Liver (tissue), 9 donors: ENCODE data around the gene PTK6. TPM values are rescaled to one million over a fixed set of nuclear protein-coding genes. Genes with fewer than 3 reads are reported as not detected.

Experiments used
- DNase-seq: peaks from one replicate; pipeline ENCODE4 v3.0.0-alpha.2; 2017; ENCODE audit warnings: low spot score
- H3K27ac ChIP-seq, 2 donors: one replicate each; pipeline ENCODE4 v1.7.0; 2013; ENCODE audit warnings: inconsistent platforms in 2 of 2, low read length in 2 of 2, control low read depth in 1 of 2, low read depth in 1 of 2, mild to moderate bottlenecking in 1 of 2
- H3K27me3 ChIP-seq, 4 donors: one replicate each; pipeline versions ENCODE4 v1.6.1 to v1.7.0; 2013; ENCODE audit warnings: low read length in 3 of 4, inconsistent platforms in 1 of 4, mild to moderate bottlenecking in 1 of 4, moderate library complexity in 1 of 4; ENCODE audit not compliant: control insufficient read depth in 4 of 4, insufficient read depth in 4 of 4
- H3K36me3 ChIP-seq, 4 donors: one replicate each; pipeline versions ENCODE4 v1.6.1 to v1.7.0; 2013; ENCODE audit warnings: low read length in 3 of 4, mild to moderate bottlenecking in 3 of 4, low read depth in 1 of 4, moderate library complexity in 1 of 4; ENCODE audit not compliant: control insufficient read depth in 4 of 4, insufficient read depth in 3 of 4
- H3K4me1 ChIP-seq, 4 donors: one replicate each; pipeline versions ENCODE4 v1.6.1 to v1.7.0; 2013; ENCODE audit warnings: low read length in 3 of 4, mild to moderate bottlenecking in 3 of 4, moderate library complexity in 1 of 4; ENCODE audit not compliant: control insufficient read depth in 4 of 4, insufficient read depth in 4 of 4
- H3K4me3 ChIP-seq, 3 donors: one replicate each; pipeline versions ENCODE4 v1.6.1 to v1.7.0; 2013; ENCODE audit warnings: low read length in 3 of 3, control low read depth in 1 of 3, low read depth in 1 of 3, mild to moderate bottlenecking in 1 of 3
- H3K9ac ChIP-seq, 2 donors: one replicate each; pipeline ENCODE4 v1.7.0; 2013; ENCODE audit warnings: low read length in 2 of 2, mild to moderate bottlenecking in 2 of 2, moderate library complexity in 2 of 2, control low read depth in 1 of 2, low read depth in 1 of 2
- H3K9me3 ChIP-seq, 4 donors: one replicate each; pipeline versions ENCODE4 v1.6.1 to v1.7.0; 2013; ENCODE audit warnings: low read length in 3 of 4; ENCODE audit not compliant: control insufficient read depth in 4 of 4
- EGR1 ChIP-seq, 2 donors: IDR thresholded peaks; 2 replicates each; pipeline ENCODE4 v1.6.1; 2016 to 2018; ENCODE audit warnings: antibody characterized with exemption in 2 of 2, low read depth in 2 of 2
- FOXA2 ChIP-seq: IDR thresholded peaks from 2 replicates; pipeline ENCODE4 v1.6.1; 2016; ENCODE audit warnings: antibody characterized with exemption
- HNF4G ChIP-seq: IDR thresholded peaks from 2 replicates; pipeline ENCODE4 v1.6.1; 2016; ENCODE audit warnings: antibody characterized with exemption
- NR2F2 ChIP-seq: IDR thresholded peaks from 2 replicates; pipeline ENCODE4 v1.6.1; 2016; ENCODE audit warnings: antibody characterized with exemption
- RAD21 ChIP-seq, 2 donors: IDR thresholded peaks; 2 replicates each; pipeline ENCODE4 v1.6.1; 2016; ENCODE audit warnings: antibody characterized with exemption in 2 of 2, mild to moderate bottlenecking in 2 of 2
- RXRA ChIP-seq, 2 donors: IDR thresholded peaks; 2 replicates each; pipeline ENCODE4 v1.6.1; 2017 to 2018; ENCODE audit warnings: antibody characterized with exemption in 2 of 2, mild to moderate bottlenecking in 1 of 2
- SP1 ChIP-seq: IDR thresholded peaks from 2 replicates; pipeline ENCODE4 v1.6.1; 2018; ENCODE audit warnings: antibody characterized with exemption, mild to moderate bottlenecking
- TAF1 ChIP-seq: conservative IDR thresholded peaks from 2 replicates; pipeline ENCODE4 v1.6.1; 2016; ENCODE audit warnings: antibody characterized with exemption, mild to moderate bottlenecking
- WGBS: extraction: QIAGEN DNeasy Blood & Tissue Kit; methylation state at CpG from one replicate; pipeline ENCODE4 v1.1.7; 2013; 5-methylcytosine and 5-hydroxymethylcytosine counted together
- polyA plus RNA-seq, 2 donors: library from polyadenylated mRNA; stranded (reverse) in 1 of 2; unstranded in 1 of 2; fragments of 200-250 nt in 1 of 2; fragments of >200 nt in 1 of 2; fragmentation: Nextera tagmentation in 1 of 2; extraction: Ambion mirVana in 1 of 2; gene quantifications; one replicate each; pipeline versions ENCODE4 v1.2.1 to v1.2.3, GENCODE V29; 2013 to 2015
- total RNA-seq, 2 donors: library from RNA; depleted of rRNA; stranded (reverse); fragments of >200 nt; gene quantifications; one replicate each; pipeline ENCODE4 v1.2.3, GENCODE V29; 2014
- TF ChIP-seq, protein P1 (sequence below): fragments of 150-350 bp; IDR thresholded peaks from 2 replicates; pipeline ENCODE4 v1.5.1; 2017; ENCODE audit warnings: improper control_type of control experiment, low read depth, low read length; ENCODE audit not compliant: missing input control
- TF ChIP-seq, protein P2 (sequence below): IDR thresholded peaks from 2 replicates; pipeline ENCODE4 v1.6.1; 2016; ENCODE audit warnings: antibody characterized with exemption, mild to moderate bottlenecking
- TF ChIP-seq, protein P3 (sequence below): IDR thresholded peaks from 2 replicates; pipeline ENCODE4 v1.6.1; 2016; ENCODE audit warnings: antibody characterized with exemption
- TF ChIP-seq, protein P4 (sequence below): IDR thresholded peaks from 2 replicates; pipeline ENCODE4 v1.6.1; 2016; ENCODE audit warnings: antibody characterized with exemption
- donor health status: healthy.
- donor health status: healthy.
- donor health status: healthy.
- donor health status: healthy.
- donor health status: healthy.

The PTK6 gene
- total and polyA plus RNA-seq, 4 donors: 0.05 to 1.2 (median 0.23) TPM

DNA sequence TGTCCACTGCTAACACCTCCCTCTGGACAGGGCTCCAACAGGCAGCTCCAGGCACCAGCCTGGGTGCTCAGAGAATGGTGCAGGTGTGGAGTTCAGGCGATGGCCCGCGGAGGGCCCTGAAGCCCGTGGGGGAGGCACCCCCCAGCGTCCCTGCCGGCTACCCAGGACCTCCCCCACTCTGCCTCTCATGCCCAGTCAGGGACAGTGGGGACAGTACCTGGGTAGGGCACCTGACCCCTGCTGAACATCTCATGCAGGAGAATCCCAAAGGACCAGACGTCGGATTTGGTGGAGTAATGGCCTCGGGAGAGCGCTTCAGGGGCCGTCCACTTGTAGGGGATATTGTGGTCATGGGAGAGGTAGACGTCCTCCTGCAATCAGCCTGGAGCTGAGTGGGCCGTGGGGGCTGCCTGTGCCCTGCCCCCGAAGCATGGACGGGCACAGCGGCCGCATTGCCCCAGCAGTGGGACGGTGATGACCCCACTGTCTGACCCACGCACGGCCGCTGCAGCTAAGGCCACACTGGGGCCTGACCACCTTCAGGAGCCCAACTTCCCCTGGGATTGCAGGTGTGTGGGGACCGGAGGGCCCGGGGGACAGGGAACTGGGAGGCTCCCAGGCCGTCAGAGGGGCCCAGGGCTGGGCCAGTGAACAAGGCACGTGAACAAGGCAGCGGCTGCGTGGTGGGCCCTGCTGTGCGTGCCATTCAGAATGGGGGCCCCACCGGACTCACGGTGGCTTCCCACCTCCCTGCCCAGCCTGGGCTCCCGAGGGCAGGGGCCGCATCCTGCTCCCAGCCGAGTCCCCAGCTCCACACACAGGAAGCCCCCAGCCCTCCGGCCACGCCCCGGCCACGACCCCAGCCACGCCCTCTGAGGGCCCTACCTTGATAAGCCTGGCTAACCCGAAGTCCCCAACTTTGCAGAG lies 7.1 kb downstream of the PTK6 start:
- Histone ChIP-seq H3K9ac (no peak overlapping the region), H3K9me3 (no peaks in the 10 kb centered on the region), H3K36me3 (no peaks in the 10 kb centered on the region), H3K4me1 (peaks cover 2 to 8% (median 6%) of the 10 kb centered on the region in 4 donors), H3K27me3 (no peaks in the 10 kb centered on the region), H3K4me3 (no peak overlapping the region), H3K27ac (no peak overlapping the region)
- DNase-seq: no peak
- 87% methylated on average over 39 of the region's 39 CpGs for WGBS
- TF ChIP-seq EGR1 (IDR thresholded peaks at IDR 0.05; ENCODE audit: low read depth in 2 of 2) (no peak), RXRA (IDR thresholded peaks at IDR 0.05) (no peak), HNF4G (no peak), NR2F2 (no peak)

DNA sequence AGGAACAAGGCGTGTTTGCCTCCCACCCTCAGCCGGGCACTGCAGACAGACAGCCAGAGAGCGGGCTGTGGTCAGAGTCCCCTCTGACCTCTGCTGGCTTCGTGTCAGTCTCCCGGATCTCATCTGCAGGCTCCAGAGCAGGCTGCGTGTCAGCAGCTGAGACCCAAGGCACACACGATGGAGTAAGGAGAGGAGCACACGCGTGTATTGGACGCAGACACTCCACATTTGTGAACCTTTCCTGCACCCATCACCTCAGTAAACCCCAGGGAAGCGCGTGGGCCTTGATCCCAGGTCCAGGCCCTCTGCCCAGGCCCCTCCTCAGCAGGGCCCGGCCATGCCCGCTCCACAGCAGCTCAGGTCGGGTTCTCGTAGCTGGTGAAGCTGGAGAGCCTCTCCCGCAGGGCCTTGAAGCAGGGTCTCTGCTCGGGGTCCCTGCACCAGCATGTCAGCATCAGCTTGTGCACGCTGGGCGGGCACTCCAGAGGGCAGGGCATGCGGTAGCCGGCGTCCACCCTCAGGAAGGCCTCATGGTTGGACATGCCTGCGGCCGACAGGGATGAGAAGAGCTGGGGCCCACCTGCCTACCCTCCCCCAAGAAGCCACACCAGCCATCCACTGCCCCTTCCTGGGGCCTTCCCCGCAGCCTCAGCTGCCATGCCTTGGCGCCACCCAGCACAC lies 7.9 kb downstream of the PTK6 start:
- WGBS: 88% methylated on average over 27 of the region's 27 CpGs
- H3K4me3 ChIP-seq: no peak overlapping the region
- no peaks in the 10 kb centered on the region for H3K36me3 ChIP-seq
- no peak overlapping the region for H3K27ac ChIP-seq
- no peak for DNase-seq
- H3K9me3 ChIP-seq: no peaks in the 10 kb centered on the region
- peaks cover 0 to 2% (median 0%) of the 10 kb centered on the region in 4 donors for H3K4me1 ChIP-seq
- TF ChIP-seq, protein P1, sequence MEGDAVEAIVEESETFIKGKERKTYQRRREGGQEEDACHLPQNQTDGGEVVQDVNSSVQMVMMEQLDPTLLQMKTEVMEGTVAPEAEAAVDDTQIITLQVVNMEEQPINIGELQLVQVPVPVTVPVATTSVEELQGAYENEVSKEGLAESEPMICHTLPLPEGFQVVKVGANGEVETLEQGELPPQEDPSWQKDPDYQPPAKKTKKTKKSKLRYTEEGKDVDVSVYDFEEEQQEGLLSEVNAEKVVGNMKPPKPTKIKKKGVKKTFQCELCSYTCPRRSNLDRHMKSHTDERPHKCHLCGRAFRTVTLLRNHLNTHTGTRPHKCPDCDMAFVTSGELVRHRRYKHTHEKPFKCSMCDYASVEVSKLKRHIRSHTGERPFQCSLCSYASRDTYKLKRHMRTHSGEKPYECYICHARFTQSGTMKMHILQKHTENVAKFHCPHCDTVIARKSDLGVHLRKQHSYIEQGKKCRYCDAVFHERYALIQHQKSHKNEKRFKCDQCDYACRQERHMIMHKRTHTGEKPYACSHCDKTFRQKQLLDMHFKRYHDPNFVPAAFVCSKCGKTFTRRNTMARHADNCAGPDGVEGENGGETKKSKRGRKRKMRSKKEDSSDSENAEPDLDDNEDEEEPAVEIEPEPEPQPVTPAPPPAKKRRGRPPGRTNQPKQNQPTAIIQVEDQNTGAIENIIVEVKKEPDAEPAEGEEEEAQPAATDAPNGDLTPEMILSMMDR: no peak
- TF ChIP-seq, protein P2, sequence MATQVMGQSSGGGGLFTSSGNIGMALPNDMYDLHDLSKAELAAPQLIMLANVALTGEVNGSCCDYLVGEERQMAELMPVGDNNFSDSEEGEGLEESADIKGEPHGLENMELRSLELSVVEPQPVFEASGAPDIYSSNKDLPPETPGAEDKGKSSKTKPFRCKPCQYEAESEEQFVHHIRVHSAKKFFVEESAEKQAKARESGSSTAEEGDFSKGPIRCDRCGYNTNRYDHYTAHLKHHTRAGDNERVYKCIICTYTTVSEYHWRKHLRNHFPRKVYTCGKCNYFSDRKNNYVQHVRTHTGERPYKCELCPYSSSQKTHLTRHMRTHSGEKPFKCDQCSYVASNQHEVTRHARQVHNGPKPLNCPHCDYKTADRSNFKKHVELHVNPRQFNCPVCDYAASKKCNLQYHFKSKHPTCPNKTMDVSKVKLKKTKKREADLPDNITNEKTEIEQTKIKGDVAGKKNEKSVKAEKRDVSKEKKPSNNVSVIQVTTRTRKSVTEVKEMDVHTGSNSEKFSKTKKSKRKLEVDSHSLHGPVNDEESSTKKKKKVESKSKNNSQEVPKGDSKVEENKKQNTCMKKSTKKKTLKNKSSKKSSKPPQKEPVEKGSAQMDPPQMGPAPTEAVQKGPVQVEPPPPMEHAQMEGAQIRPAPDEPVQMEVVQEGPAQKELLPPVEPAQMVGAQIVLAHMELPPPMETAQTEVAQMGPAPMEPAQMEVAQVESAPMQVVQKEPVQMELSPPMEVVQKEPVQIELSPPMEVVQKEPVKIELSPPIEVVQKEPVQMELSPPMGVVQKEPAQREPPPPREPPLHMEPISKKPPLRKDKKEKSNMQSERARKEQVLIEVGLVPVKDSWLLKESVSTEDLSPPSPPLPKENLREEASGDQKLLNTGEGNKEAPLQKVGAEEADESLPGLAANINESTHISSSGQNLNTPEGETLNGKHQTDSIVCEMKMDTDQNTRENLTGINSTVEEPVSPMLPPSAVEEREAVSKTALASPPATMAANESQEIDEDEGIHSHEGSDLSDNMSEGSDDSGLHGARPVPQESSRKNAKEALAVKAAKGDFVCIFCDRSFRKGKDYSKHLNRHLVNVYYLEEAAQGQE: no peak
- TF ChIP-seq TAF1 (no peak), NR2F2 (no peak), RXRA (IDR thresholded peaks at IDR 0.05) (no peak), RAD21 (IDR thresholded peaks at IDR 0.05) (no peak), FOXA2 (no peak), EGR1 (IDR thresholded peaks at IDR 0.05; ENCODE audit: low read depth in 2 of 2) (no peak), HNF4G (no peak), SP1 (no peak)
- TF ChIP-seq, protein P3, sequence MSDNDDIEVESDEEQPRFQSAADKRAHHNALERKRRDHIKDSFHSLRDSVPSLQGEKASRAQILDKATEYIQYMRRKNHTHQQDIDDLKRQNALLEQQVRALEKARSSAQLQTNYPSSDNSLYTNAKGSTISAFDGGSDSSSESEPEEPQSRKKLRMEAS: no peak
- TF ChIP-seq, protein P4, sequence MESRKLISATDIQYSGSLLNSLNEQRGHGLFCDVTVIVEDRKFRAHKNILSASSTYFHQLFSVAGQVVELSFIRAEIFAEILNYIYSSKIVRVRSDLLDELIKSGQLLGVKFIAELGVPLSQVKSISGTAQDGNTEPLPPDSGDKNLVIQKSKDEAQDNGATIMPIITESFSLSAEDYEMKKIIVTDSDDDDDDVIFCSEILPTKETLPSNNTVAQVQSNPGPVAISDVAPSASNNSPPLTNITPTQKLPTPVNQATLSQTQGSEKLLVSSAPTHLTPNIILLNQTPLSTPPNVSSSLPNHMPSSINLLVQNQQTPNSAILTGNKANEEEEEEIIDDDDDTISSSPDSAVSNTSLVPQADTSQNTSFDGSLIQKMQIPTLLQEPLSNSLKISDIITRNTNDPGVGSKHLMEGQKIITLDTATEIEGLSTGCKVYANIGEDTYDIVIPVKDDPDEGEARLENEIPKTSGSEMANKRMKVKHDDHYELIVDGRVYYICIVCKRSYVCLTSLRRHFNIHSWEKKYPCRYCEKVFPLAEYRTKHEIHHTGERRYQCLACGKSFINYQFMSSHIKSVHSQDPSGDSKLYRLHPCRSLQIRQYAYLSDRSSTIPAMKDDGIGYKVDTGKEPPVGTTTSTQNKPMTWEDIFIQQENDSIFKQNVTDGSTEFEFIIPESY: no peak
- H3K27me3 ChIP-seq: no peaks in the 10 kb centered on the region
- no peak overlapping the region for H3K9ac ChIP-seq
